GM20000 (cell line): ENCODE data around the gene PRKG1.

Experiments used
- DNase-seq: peaks from one replicate; pipeline ENCODE4 v3.0.0; 2012; ENCODE audit warnings: low spot score
- CTCF ChIP-seq: IDR thresholded peaks from 2 replicates; pipeline ENCODE4 v1.5.1; 2012; ENCODE audit warnings: mild to moderate bottlenecking, control low read depth; ENCODE audit errors: extremely low read depth, missing control alignments

The PRKG1 gene

GRCh38 chr10:51235865-51236264, 161.6 kb downstream of the PRKG1 start:
- TF ChIP-seq CTCF, result no peak
- no peak for DNase-seq

GRCh38 chr10:51239006-51239405, 164.7 kb downstream of the PRKG1 start:
- no peak for TF ChIP-seq CTCF
- DNase-seq, result no peak

GRCh38 chr10:51241461-51241860, 167.2 kb downstream of the PRKG1 start:
- no peak for TF ChIP-seq CTCF

GRCh38 chr10:51242393-51242792, 168.1 kb downstream of the PRKG1 start:
- no peak for TF ChIP-seq CTCF
- no peak for DNase-seq

More at GRCh38 chr10:51241461-51241860, 167.2 kb downstream of the PRKG1 start:
- no peak for DNase-seq

- DNase-seq, result no peak
- no peak for TF ChIP-seq CTCF
These were observed 170.0 kb downstream of the PRKG1 start for GRCh38 chr10:51244309-51244708.

- DNase-seq, result no peak
- TF ChIP-seq CTCF, result no peak
These were observed 170.6 kb downstream of the PRKG1 start for GRCh38 chr10:51244748-51245490.

- no peak for DNase-seq
- TF ChIP-seq CTCF, result no peak
These were observed 171.9 kb downstream of the PRKG1 start for GRCh38 chr10:51246156-51246555.
